Ovary (tissue), 9 donors: ENCODE measurements around the gene UBA5. TPM values are rescaled to one million over a fixed set of nuclear protein-coding genes. Genes with fewer than 3 reads are reported as not detected.

Experiments used
- DNase-seq, 5 donors: peaks; one replicate each; pipeline ENCODE4 v3.0.0-alpha.2; 2019 to 2020
- H3K27ac ChIP-seq, 2 donors: fragments of 200-600 bp; one replicate each; pipeline versions ENCODE4 v1.5.1 to v1.8.0; 2019 to 2022
- H3K27me3 ChIP-seq: fragments of 200-600 bp; one replicate; pipeline ENCODE4 v1.8.0; 2022
- H3K36me3 ChIP-seq: fragments of 200-600 bp; sonication (generic); one replicate; pipeline ENCODE4 v1.5.1; 2019
- H3K4me1 ChIP-seq: one replicate; pipeline ENCODE4 v1.8.1; 2013; ENCODE audit warnings: mild to moderate bottlenecking, moderate library complexity; ENCODE audit not compliant: insufficient read depth
- H3K4me3 ChIP-seq: fragments of 200-600 bp; sonication (generic); one replicate; pipeline ENCODE4 v1.5.1; 2017
- H3K9me3 ChIP-seq, 2 donors: fragments of 200-600 bp in 1 of 2; sonication (generic) in 1 of 2; one replicate each; pipeline versions ENCODE4 v1.5.1 to v1.8.1; 2013 to 2019; ENCODE audit warnings: mild to moderate bottlenecking in 1 of 2, moderate library complexity in 1 of 2
- EP300 ChIP-seq: sonication (generic); formaldehyde crosslinking; IDR thresholded peaks from one replicate; pipeline ENCODE4 v1.6.1; 2017; ENCODE audit warnings: antibody characterized with exemption
- POLR2A ChIP-seq: fragments of 450-650 bp; IDR thresholded peaks from one replicate; pipeline ENCODE4 v1.6.1; 2017; ENCODE audit warnings: antibody characterized with exemption, mild to moderate bottlenecking, moderate library complexity
- WGBS, 3 donors: extraction: QIAGEN DNeasy Blood & Tissue Kit in 1 of 3; methylation state at CpG; one replicate each; pipeline versions ENCODE4 v1.1.5 to v1.1.7; 2013 to 2017; 5-methylcytosine and 5-hydroxymethylcytosine counted together
- intact Hi-C, 4 donors: fragments of 100-400 bp; cut with DNase I; formaldehyde crosslinking; loops; one replicate each; pipeline versions ENCODE4 v1.11.0 to v1.15.1; 2022 to 2023
- polyA plus RNA-seq, 2 donors: library from polyadenylated mRNA; stranded (reverse); fragments of 200-250 nt in 1 of 2; fragments of 350-450 nt in 1 of 2; fragmentation: Illumina TruSeq in 1 of 2; extraction: RNeasy Lipid Tissue Mini Kit (QIAGEN cat#74804) in 1 of 2; gene quantifications; one replicate each; pipeline ENCODE4 v1.2.3, GENCODE V29; 2013 to 2014
- total RNA-seq, 7 donors: library from RNA; depleted of rRNA in 2 of 7; stranded (reverse); fragments of >200 nt in 2 of 7; fragmentation: NEBNext Ultra II Directional in 3 of 7; extraction: Animal tissue kit (Norgen Biotek cat#: 25700) in 3 of 7; gene quantifications; one replicate each; pipeline versions ENCODE4 v1.1.0 to v1.2.4, GENCODE V29; 2016 to 2023
- TF ChIP-seq, protein P1 (sequence below), 3 donors: fragments of 450-650 bp in 2 of 3; fragments of 200-600 bp in 1 of 3; IDR thresholded peaks; one replicate each; pipeline versions ENCODE4 v1.5.1 to v1.8.0; 2016 to 2022; ENCODE audit warnings: antibody characterized with exemption in 3 of 3, mild to moderate bottlenecking in 1 of 3
- donor health status: DM: no; HTN: no; CAD: no; lungs with moderate emphysema.
- donor health status: DM: no; HTN: no; CAD: no.
- donor health status: Bipolar disorder and iron deficiency.
- donor health status: DM: yes; HTN: yes; CAD: no.
- donor health status: DM: no; HTN: no; CAD: no.
- donor health status: DM: yes; HTN: yes; CAD: no.

UBA5 gene
- total and polyA plus RNA-seq, 9 donors, result 15.6 to 40.6 (median 29.1) TPM

- intact Hi-C loops, result no loop called here
- TF ChIP-seq EP300 (no peak), POLR2A (no peak)
- TF ChIP-seq, protein P1, sequence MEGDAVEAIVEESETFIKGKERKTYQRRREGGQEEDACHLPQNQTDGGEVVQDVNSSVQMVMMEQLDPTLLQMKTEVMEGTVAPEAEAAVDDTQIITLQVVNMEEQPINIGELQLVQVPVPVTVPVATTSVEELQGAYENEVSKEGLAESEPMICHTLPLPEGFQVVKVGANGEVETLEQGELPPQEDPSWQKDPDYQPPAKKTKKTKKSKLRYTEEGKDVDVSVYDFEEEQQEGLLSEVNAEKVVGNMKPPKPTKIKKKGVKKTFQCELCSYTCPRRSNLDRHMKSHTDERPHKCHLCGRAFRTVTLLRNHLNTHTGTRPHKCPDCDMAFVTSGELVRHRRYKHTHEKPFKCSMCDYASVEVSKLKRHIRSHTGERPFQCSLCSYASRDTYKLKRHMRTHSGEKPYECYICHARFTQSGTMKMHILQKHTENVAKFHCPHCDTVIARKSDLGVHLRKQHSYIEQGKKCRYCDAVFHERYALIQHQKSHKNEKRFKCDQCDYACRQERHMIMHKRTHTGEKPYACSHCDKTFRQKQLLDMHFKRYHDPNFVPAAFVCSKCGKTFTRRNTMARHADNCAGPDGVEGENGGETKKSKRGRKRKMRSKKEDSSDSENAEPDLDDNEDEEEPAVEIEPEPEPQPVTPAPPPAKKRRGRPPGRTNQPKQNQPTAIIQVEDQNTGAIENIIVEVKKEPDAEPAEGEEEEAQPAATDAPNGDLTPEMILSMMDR (IDR thresholded peaks at IDR 0.05), result no peak
- no peaks in the 10 kb centered on the region for H3K4me1 ChIP-seq
- no peak for DNase-seq
- WGBS, 3 donors, result 26 to 27% (median 27%) methylated on average over 2 of the region's 2 CpGs
- no peak overlapping the region for H3K27ac ChIP-seq
- H3K4me3 ChIP-seq, result no peak overlapping the region
- no peaks in the 10 kb centered on the region for H3K9me3 ChIP-seq
- H3K36me3 ChIP-seq, result no peaks in the 10 kb centered on the region
- H3K27me3 ChIP-seq, result no peaks in the 10 kb centered on the region
Observed at GRCh38 chr3:132628157-132628556, 32.0 kb upstream of the UBA5 start.

- Histone ChIP-seq H3K4me1 (no peaks in the 10 kb centered on the region), H3K36me3 (no peaks in the 10 kb centered on the region), H3K9me3 (no peaks in the 10 kb centered on the region), H3K27ac (no peak overlapping the region), H3K27me3 (no peaks in the 10 kb centered on the region), H3K4me3 (no peak overlapping the region)
- intact Hi-C loops, result no loop called here
- no peak for DNase-seq
- 61 to 73% (median 63%) methylated on average over 1 of the region's 1 CpG for WGBS, 3 donors
- TF ChIP-seq, protein P1 (IDR thresholded peaks at IDR 0.05), result no peak
- TF ChIP-seq EP300 (no peak), POLR2A (no peak)
Observed at GRCh38 chr3:132629928-132630327, 30.2 kb upstream of the UBA5 start.

GRCh38 chr3:132630612-132631011 is 29.5 kb upstream of the UBA5 start:
- no peak overlapping the region for H3K27ac ChIP-seq
- H3K4me1 ChIP-seq, result no peaks in the 10 kb centered on the region
- no peaks in the 10 kb centered on the region for H3K9me3 ChIP-seq
- no peaks in the 10 kb centered on the region for H3K27me3 ChIP-seq
- no peaks in the 10 kb centered on the region for H3K36me3 ChIP-seq
- no peak for DNase-seq
- intact Hi-C loops, result no loop called here
- no peak overlapping the region for H3K4me3 ChIP-seq
- WGBS, 3 donors, result 93 to 96% (median 96%) methylated on average over 7 of the region's 7 CpGs
- TF ChIP-seq, protein P1 (IDR thresholded peaks at IDR 0.05), result no peak
- no peak for TF ChIP-seq POLR2A
- no peak for TF ChIP-seq EP300

GRCh38 chr3:132635052-132635451 is 25.1 kb upstream of the UBA5 start:
- Histone ChIP-seq H3K4me3 (no peak overlapping the region), H3K27ac (no peak overlapping the region), H3K27me3 (no peaks in the 10 kb centered on the region), H3K36me3 (no peaks in the 10 kb centered on the region), H3K9me3 (no peaks in the 10 kb centered on the region), H3K4me1 (no peaks in the 10 kb centered on the region)
- TF ChIP-seq, protein P1 (IDR thresholded peaks at IDR 0.05), result no peak
- TF ChIP-seq EP300 (no peak), POLR2A (no peak)
- DNase-seq, result no peak
- intact Hi-C loops, result no loop called here

DNA sequence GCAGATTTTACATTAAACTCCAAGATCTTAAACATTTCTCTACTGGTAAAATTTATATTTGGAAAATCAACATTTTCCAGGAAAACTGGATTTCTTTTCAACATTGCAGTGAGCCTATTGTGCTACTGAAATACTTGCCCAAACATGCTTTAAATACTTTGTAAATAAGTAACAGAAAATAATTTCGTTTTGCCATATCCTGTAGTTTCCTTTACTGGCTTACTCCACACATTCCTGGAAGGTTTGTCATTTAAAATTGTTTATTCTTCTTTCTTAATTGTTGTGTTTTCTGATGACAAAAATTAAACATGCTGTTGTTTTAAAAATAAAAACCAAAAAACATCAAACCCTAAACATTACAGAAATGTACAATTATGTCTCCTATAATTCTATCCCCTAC is 22.5 kb upstream of the UBA5 start:
- no peaks in the 10 kb centered on the region for H3K9me3 ChIP-seq
- no peaks in the 10 kb centered on the region for H3K27me3 ChIP-seq
- no peak for TF ChIP-seq EP300
- TF ChIP-seq, protein P1 (IDR thresholded peaks at IDR 0.05), result no peak
- no peak for TF ChIP-seq POLR2A
- intact Hi-C loops, result no loop called here
- H3K36me3 ChIP-seq, result no peaks in the 10 kb centered on the region
- H3K4me3 ChIP-seq, result no peak overlapping the region
- H3K4me1 ChIP-seq, result no peaks in the 10 kb centered on the region
- 9 to 11% (median 10%) methylated on average over 1 of the region's 1 CpG for WGBS, 3 donors
- no peak overlapping the region for H3K27ac ChIP-seq
- no peak for DNase-seq
